HEK293 (cell line): ENCODE results near the gene RRN3.
A peak's percentile ranks its signal among the peaks of the same experiment; 100 is the strongest.

Experiments used
- KLF1 ChIP-seq: fragments of 450-650 bp; formaldehyde crosslinking; IDR thresholded peaks from 2 replicates; pipeline ENCODE4 v1.5.1; 2016; ENCODE audit warnings: missing biosample characterization, missing genetic modification characterization
- KLF10 ChIP-seq: fragments of 450-650 bp; IDR thresholded peaks from 2 replicates; pipeline ENCODE4 v1.5.1; 2018; ENCODE audit warnings: missing biosample characterization, mild to moderate bottlenecking, missing genetic modification characterization
- KLF16 ChIP-seq: fragments of 450-650 bp; formaldehyde crosslinking; IDR thresholded peaks from 2 replicates; pipeline ENCODE4 v1.5.1; 2017; ENCODE audit warnings: missing biosample characterization, missing genetic modification characterization
- KLF7 ChIP-seq: fragments of 450-650 bp; formaldehyde crosslinking; IDR thresholded peaks from 2 replicates; pipeline ENCODE4 v1.5.1; 2016; ENCODE audit warnings: missing biosample characterization, missing genetic modification characterization, borderline replicate concordance
- KLF8 ChIP-seq: fragments of 450-650 bp; formaldehyde crosslinking; IDR thresholded peaks from 2 replicates; pipeline ENCODE4 v1.5.1; 2016; ENCODE audit warnings: missing biosample characterization, missing genetic modification characterization
- KLF9 ChIP-seq: fragments of 450-650 bp; formaldehyde crosslinking; IDR thresholded peaks from 2 replicates; pipeline ENCODE4 v1.5.1; 2016; ENCODE audit warnings: missing biosample characterization, missing genetic modification characterization, low read depth
- MZF1 ChIP-seq: fragments of 450-650 bp; formaldehyde crosslinking; IDR thresholded peaks from 2 replicates; pipeline ENCODE4 v1.5.1; 2017; ENCODE audit warnings: missing biosample characterization, missing genetic modification characterization, borderline replicate concordance
- SP2 ChIP-seq: fragments of 450-650 bp; formaldehyde crosslinking; IDR thresholded peaks from 2 replicates; pipeline ENCODE4 v1.5.1; 2016; ENCODE audit warnings: missing biosample characterization, missing genetic modification characterization
- YY1 ChIP-seq: fragments of 450-650 bp; formaldehyde crosslinking; IDR thresholded peaks from 2 replicates; pipeline ENCODE4 v1.5.1; 2018; ENCODE audit warnings: missing biosample characterization, missing genetic modification characterization
- YY2 ChIP-seq: fragments of 450-650 bp; formaldehyde crosslinking; IDR thresholded peaks from 2 replicates; pipeline ENCODE4 v1.5.1; 2016; ENCODE audit warnings: missing biosample characterization, missing genetic modification characterization
- ZBTB21 ChIP-seq: fragments of 450-650 bp; formaldehyde crosslinking; IDR thresholded peaks from 2 replicates; pipeline ENCODE4 v1.5.1; 2017; ENCODE audit warnings: missing biosample characterization, missing genetic modification characterization
- ZFP69B ChIP-seq: fragments of 450-650 bp; formaldehyde crosslinking; IDR thresholded peaks from 2 replicates; pipeline ENCODE4 v1.5.1; 2016; ENCODE audit warnings: missing biosample characterization, missing genetic modification characterization
- ZNF2 ChIP-seq: fragments of 450-650 bp; formaldehyde crosslinking; IDR thresholded peaks from 2 replicates; pipeline ENCODE4 v1.5.1; 2016; ENCODE audit warnings: missing biosample characterization, missing genetic modification characterization
- ZNF24 ChIP-seq: fragments of 450-650 bp; formaldehyde crosslinking; IDR thresholded peaks from 2 replicates; pipeline ENCODE4 v1.5.1; 2016; ENCODE audit warnings: missing biosample characterization, missing genetic modification characterization
- ZNF324 ChIP-seq: fragments of 450-650 bp; formaldehyde crosslinking; IDR thresholded peaks from 2 replicates; pipeline ENCODE4 v1.5.1; 2016; ENCODE audit warnings: missing biosample characterization, missing genetic modification characterization
- ZNF394 ChIP-seq: fragments of 450-650 bp; formaldehyde crosslinking; IDR thresholded peaks from 2 replicates; pipeline ENCODE4 v1.5.1; 2016; ENCODE audit warnings: missing biosample characterization, missing genetic modification characterization, mild to moderate bottlenecking, moderate library complexity, borderline replicate concordance
- ZNF501 ChIP-seq: fragments of 450-650 bp; formaldehyde crosslinking; IDR thresholded peaks from 2 replicates; pipeline ENCODE4 v1.5.1; 2016; ENCODE audit warnings: missing biosample characterization, missing genetic modification characterization
- ZNF596 ChIP-seq: fragments of 450-650 bp; IDR thresholded peaks from 2 replicates; pipeline ENCODE4 v1.5.0; 2018; ENCODE audit warnings: missing biosample characterization, mild to moderate bottlenecking, missing genetic modification characterization, moderate library complexity
- ZNF660 ChIP-seq: fragments of 450-650 bp; IDR thresholded peaks from 2 replicates; pipeline ENCODE4 v1.5.1; 2018; ENCODE audit warnings: missing biosample characterization, mild to moderate bottlenecking, missing genetic modification characterization
- ZNF76 ChIP-seq: fragments of 450-650 bp; formaldehyde crosslinking; IDR thresholded peaks from 2 replicates; pipeline ENCODE4; 2016; ENCODE audit warnings: low read depth, missing biosample characterization, missing genetic modification characterization, borderline replicate concordance
- TF ChIP-seq, protein P1 (sequence below): fragments of 450-650 bp; formaldehyde crosslinking; IDR thresholded peaks from 2 replicates; pipeline ENCODE4 v1.5.1; 2016; ENCODE audit warnings: missing biosample characterization, missing genetic modification characterization
- TF ChIP-seq, protein P2 (sequence below): fragments of 450-650 bp; formaldehyde crosslinking; IDR thresholded peaks from 2 replicates; pipeline ENCODE4 v1.5.1; 2016; ENCODE audit warnings: missing biosample characterization, missing genetic modification characterization
- TF ChIP-seq, protein P3 (sequence below): sonication (generic); formaldehyde crosslinking; IDR thresholded peaks from 2 replicates; pipeline ENCODE4 v1.8.1; 2022; ENCODE audit warnings: mild to moderate bottlenecking, moderate library complexity, missing genetic modification reagents

The RRN3 gene

DNA sequence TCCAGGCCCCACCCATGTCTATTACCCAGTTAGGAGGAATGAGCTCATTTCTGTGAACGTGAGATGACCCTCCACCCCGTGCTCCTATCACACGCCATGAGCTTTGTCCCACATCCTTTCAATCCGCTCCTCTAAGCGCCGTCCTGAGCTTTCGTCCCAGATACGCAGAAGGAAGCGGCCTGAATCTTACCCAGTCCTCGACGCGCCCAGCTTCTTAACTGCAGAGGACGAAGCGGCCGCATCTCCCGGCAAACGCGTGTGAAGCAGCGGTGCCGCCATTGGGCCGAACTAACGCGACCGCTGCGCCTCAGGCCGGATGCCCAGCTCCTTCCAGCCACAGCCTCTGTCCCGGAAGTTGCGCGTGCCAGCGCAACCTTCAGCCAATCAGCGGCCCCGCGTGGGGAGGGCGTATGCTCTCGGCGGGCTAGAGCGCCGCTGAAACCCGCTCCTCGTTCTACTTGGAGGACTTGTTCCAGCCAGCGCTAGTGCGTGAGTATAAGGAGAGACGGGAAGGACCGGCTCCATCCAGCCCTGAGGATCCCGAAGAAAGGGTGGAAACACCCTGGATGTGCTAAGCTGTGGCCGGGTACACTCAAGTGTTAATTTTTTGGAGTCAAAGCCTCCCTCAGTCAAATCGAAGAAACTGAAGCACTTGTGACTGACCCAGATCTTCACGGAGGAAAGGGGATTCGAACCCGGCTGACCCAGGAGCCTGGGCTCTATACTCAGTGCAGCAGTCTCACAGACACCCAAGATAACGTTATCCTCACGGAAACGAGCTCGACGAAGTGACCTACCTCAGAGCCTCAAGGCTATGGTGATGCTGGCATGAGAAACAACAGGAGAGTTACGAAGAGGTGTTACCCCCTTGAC, at the start of gene RRN3 (continued):
- peak; percentile 73 for TF ChIP-seq YY1 (tag by site-specific recombination)
- TF ChIP-seq ZNF76 (tag by site-specific recombination): peak; percentile 49
- TF ChIP-seq, protein P1, sequence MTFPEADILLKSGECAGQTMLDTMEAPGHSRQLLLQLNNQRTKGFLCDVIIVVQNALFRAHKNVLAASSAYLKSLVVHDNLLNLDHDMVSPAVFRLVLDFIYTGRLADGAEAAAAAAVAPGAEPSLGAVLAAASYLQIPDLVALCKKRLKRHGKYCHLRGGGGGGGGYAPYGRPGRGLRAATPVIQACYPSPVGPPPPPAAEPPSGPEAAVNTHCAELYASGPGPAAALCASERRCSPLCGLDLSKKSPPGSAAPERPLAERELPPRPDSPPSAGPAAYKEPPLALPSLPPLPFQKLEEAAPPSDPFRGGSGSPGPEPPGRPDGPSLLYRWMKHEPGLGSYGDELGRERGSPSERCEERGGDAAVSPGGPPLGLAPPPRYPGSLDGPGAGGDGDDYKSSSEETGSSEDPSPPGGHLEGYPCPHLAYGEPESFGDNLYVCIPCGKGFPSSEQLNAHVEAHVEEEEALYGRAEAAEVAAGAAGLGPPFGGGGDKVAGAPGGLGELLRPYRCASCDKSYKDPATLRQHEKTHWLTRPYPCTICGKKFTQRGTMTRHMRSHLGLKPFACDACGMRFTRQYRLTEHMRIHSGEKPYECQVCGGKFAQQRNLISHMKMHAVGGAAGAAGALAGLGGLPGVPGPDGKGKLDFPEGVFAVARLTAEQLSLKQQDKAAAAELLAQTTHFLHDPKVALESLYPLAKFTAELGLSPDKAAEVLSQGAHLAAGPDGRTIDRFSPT (tag by site-specific recombination): peak; percentile 96
- TF ChIP-seq ZNF660 (tag by site-specific recombination): peak; percentile 44; the same call in 1 of the 2 replicates
- TF ChIP-seq ZNF394: peak; percentile 71; the same call in 1 of the 2 replicates
- peak; percentile 58; the same call in 1 of the 2 replicates for TF ChIP-seq ZNF2 (tag by site-specific recombination)
- TF ChIP-seq ZBTB21 (tag by site-specific recombination): peak; percentile 39; the same call in 1 of the 2 replicates
- TF ChIP-seq KLF1 (tag by site-specific recombination): peak; percentile 84
- TF ChIP-seq ZNF501 (tag by site-specific recombination): 0 out of 2 replicates have a peak, but pooled peaks have one; percentile 44
- TF ChIP-seq, protein P2, sequence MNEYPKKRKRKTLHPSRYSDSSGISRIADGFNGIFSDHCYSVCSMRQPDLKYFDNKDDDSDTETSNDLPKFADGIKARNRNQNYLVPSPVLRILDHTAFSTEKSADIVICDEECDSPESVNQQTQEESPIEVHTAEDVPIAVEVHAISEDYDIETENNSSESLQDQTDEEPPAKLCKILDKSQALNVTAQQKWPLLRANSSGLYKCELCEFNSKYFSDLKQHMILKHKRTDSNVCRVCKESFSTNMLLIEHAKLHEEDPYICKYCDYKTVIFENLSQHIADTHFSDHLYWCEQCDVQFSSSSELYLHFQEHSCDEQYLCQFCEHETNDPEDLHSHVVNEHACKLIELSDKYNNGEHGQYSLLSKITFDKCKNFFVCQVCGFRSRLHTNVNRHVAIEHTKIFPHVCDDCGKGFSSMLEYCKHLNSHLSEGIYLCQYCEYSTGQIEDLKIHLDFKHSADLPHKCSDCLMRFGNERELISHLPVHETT (tag by site-specific recombination): 0 out of 2 replicates have a peak, but pooled peaks have one; percentile 41
- TF ChIP-seq ZNF24: peak; percentile 70; the same call in 1 of the 2 replicates
- TF ChIP-seq KLF16 (tag by site-specific recombination): peak; percentile 61; the same call in 1 of the 2 replicates
- TF ChIP-seq YY2 (tag by site-specific recombination): peak; percentile 67
- peak; percentile 92 for TF ChIP-seq ZNF596 (tag by site-specific recombination)
- TF ChIP-seq KLF10 (tag by site-specific recombination): peak; percentile 68
- peak; percentile 78 for TF ChIP-seq KLF8
- TF ChIP-seq ZNF324 (tag by site-specific recombination): 0 out of 2 replicates have a peak, but pooled peaks have one; percentile 49
- peak; percentile 27; the same call in 1 of the 2 replicates for TF ChIP-seq KLF9
- TF ChIP-seq KLF7 (tag by site-specific recombination): peak; percentile 52; the same call in 1 of the 2 replicates
- TF ChIP-seq SP2: peak; percentile 94
- peak; percentile 52; the same call in 1 of the 2 replicates for TF ChIP-seq MZF1 (tag by site-specific recombination)
- TF ChIP-seq, protein P3, sequence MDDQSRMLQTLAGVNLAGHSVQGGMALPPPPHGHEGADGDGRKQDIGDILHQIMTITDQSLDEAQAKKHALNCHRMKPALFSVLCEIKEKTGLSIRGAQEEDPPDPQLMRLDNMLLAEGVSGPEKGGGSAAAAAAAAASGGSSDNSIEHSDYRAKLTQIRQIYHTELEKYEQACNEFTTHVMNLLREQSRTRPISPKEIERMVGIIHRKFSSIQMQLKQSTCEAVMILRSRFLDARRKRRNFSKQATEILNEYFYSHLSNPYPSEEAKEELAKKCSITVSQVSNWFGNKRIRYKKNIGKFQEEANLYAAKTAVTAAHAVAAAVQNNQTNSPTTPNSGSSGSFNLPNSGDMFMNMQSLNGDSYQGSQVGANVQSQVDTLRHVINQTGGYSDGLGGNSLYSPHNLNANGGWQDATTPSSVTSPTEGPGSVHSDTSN: peak; percentile 86; the same call in 1 of the 2 replicates
- 0 out of 2 replicates have a peak, but pooled peaks have one; percentile 32 for TF ChIP-seq ZFP69B (tag by site-specific recombination)
